ENCODE data around the gene WFS1. TPM values are rescaled to one million over a fixed set of nuclear protein-coding genes. Genes with fewer than 3 reads are reported as not detected.

The WFS1 gene
- polyA plus RNA-seq, 1 of the 3 experiments (the other 2 are of a cell fraction): 18.7 TPM

DNA sequence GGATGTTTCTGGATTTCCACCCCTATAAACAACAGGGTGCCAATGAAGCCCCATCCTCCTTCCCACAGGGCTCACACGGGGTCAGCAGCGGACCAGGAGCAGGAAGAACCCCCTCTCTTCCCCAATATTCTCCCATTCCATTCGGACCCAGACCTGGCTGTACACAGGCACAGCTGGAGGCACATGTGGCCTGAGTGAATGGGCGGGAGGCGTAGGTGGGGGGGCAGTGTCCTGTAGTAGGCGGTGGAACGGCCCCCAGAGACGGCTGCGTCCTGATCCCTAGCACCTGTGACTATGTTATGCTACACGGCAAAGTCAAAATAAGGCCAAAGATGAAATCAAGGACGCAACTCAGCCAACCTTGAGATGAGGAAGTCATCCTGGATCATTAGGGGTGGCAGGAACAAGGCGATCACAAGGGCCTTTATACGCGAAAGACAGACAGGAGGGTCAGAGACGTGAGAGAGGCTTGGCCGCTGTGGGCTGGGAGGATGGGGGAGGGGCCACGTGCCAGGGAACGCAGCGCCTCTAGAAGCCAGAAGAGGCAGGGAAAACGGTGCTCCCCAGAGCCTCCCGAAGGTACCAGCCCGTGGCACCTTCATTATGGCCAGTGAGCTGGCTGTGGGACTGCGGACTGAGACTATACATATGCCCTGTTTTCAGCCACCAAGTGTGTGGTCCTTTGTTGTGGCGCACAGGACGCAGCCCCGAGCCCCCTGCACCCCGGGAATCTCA, 75.6 kb downstream of the WFS1 start:
- DNase-seq: no peak
- Histone ChIP-seq H3K4me3 (ENCODE audit: low read depth in 2 of 2, low read length in 1 of 2) (no peak overlapping the region), H3K9me3 (no peaks in the 10 kb centered on the region), H4K20me1 (ENCODE audit: insufficient read depth) (no peaks in the 10 kb centered on the region), H3K9me2 (no peaks in the 10 kb centered on the region), H3K4me2 (no peak overlapping the region), H3K36me3 (replicated peaks in 1 of 2; ENCODE audit: control insufficient read depth in 1 of 2, insufficient read depth in 2 of 2, low read length in 1 of 2) (no peaks in the 10 kb centered on the region), H3K9ac (no peak overlapping the region), H3K27me3 (ENCODE audit: insufficient read depth) (no peaks in the 10 kb centered on the region), H2AFZ (ENCODE audit: low read depth) (no peak overlapping the region), H3K27ac (ENCODE audit: low read depth in 2 of 2, low read length in 1 of 2) (no peak overlapping the region), H3K79me2 (ENCODE audit: insufficient read depth) (no peaks in the 10 kb centered on the region), H3K4me1 (ENCODE audit: control insufficient read depth in 1 of 2, insufficient read depth in 2 of 2, low read depth in 1 of 2, low read length in 1 of 2) (no peaks in the 10 kb centered on the region; a peak in 1 of 4 replicates), H3F3A (replicated peaks; ENCODE audit: insufficient read depth) (no peaks in the 10 kb centered on the region)
- TF ChIP-seq, protein P1, sequence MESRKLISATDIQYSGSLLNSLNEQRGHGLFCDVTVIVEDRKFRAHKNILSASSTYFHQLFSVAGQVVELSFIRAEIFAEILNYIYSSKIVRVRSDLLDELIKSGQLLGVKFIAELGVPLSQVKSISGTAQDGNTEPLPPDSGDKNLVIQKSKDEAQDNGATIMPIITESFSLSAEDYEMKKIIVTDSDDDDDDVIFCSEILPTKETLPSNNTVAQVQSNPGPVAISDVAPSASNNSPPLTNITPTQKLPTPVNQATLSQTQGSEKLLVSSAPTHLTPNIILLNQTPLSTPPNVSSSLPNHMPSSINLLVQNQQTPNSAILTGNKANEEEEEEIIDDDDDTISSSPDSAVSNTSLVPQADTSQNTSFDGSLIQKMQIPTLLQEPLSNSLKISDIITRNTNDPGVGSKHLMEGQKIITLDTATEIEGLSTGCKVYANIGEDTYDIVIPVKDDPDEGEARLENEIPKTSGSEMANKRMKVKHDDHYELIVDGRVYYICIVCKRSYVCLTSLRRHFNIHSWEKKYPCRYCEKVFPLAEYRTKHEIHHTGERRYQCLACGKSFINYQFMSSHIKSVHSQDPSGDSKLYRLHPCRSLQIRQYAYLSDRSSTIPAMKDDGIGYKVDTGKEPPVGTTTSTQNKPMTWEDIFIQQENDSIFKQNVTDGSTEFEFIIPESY (IDR thresholded peaks at IDR 0.05; ENCODE audit: borderline replicate concordance, low read depth): no peak
- no peak for TF ChIP-seq SIN3A (IDR thresholded peaks at IDR 0.05; ENCODE audit: borderline replicate concordance, low read depth, low read length)
- TF ChIP-seq NFIC (IDR thresholded peaks at IDR 0.05; ENCODE audit: borderline replicate concordance): no peak
- no peak for TF ChIP-seq GABPA (IDR thresholded peaks at IDR 0.05; ENCODE audit: low read depth)
- TF ChIP-seq, protein P2, sequence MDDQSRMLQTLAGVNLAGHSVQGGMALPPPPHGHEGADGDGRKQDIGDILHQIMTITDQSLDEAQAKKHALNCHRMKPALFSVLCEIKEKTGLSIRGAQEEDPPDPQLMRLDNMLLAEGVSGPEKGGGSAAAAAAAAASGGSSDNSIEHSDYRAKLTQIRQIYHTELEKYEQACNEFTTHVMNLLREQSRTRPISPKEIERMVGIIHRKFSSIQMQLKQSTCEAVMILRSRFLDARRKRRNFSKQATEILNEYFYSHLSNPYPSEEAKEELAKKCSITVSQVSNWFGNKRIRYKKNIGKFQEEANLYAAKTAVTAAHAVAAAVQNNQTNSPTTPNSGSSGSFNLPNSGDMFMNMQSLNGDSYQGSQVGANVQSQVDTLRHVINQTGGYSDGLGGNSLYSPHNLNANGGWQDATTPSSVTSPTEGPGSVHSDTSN (IDR thresholded peaks at IDR 0.05): no peak
- TF ChIP-seq, protein P3, sequence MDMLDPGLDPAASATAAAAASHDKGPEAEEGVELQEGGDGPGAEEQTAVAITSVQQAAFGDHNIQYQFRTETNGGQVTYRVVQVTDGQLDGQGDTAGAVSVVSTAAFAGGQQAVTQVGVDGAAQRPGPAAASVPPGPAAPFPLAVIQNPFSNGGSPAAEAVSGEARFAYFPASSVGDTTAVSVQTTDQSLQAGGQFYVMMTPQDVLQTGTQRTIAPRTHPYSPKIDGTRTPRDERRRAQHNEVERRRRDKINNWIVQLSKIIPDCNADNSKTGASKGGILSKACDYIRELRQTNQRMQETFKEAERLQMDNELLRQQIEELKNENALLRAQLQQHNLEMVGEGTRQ (IDR thresholded peaks at IDR 0.05; ENCODE audit: borderline replicate concordance, low read depth, low read length): no peak
- no peak for TF ChIP-seq RFX5 (IDR thresholded peaks at IDR 0.05; ENCODE audit: low read length)
- TF ChIP-seq, protein P4, sequence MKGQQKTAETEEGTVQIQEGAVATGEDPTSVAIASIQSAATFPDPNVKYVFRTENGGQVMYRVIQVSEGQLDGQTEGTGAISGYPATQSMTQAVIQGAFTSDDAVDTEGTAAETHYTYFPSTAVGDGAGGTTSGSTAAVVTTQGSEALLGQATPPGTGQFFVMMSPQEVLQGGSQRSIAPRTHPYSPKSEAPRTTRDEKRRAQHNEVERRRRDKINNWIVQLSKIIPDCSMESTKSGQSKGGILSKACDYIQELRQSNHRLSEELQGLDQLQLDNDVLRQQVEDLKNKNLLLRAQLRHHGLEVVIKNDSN (IDR thresholded peaks at IDR 0.05; ENCODE audit: borderline replicate concordance, low read depth): no peak
- TF ChIP-seq RXRA (IDR thresholded peaks at IDR 0.05; ENCODE audit: borderline replicate concordance, low read depth): no peak
- no peak for TF ChIP-seq CHD2 (IDR thresholded peaks at IDR 0.05; ENCODE audit: low read length, partially characterized antibody)
- TF ChIP-seq, protein P5, sequence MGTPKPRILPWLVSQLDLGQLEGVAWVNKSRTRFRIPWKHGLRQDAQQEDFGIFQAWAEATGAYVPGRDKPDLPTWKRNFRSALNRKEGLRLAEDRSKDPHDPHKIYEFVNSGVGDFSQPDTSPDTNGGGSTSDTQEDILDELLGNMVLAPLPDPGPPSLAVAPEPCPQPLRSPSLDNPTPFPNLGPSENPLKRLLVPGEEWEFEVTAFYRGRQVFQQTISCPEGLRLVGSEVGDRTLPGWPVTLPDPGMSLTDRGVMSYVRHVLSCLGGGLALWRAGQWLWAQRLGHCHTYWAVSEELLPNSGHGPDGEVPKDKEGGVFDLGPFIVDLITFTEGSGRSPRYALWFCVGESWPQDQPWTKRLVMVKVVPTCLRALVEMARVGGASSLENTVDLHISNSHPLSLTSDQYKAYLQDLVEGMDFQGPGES (IDR thresholded peaks at IDR 0.05; ENCODE audit: low read depth, low read length): no peak
- TF ChIP-seq YY1 (IDR thresholded peaks at IDR 0.05; ENCODE audit: low read depth): no peak
- TF ChIP-seq, protein P6, sequence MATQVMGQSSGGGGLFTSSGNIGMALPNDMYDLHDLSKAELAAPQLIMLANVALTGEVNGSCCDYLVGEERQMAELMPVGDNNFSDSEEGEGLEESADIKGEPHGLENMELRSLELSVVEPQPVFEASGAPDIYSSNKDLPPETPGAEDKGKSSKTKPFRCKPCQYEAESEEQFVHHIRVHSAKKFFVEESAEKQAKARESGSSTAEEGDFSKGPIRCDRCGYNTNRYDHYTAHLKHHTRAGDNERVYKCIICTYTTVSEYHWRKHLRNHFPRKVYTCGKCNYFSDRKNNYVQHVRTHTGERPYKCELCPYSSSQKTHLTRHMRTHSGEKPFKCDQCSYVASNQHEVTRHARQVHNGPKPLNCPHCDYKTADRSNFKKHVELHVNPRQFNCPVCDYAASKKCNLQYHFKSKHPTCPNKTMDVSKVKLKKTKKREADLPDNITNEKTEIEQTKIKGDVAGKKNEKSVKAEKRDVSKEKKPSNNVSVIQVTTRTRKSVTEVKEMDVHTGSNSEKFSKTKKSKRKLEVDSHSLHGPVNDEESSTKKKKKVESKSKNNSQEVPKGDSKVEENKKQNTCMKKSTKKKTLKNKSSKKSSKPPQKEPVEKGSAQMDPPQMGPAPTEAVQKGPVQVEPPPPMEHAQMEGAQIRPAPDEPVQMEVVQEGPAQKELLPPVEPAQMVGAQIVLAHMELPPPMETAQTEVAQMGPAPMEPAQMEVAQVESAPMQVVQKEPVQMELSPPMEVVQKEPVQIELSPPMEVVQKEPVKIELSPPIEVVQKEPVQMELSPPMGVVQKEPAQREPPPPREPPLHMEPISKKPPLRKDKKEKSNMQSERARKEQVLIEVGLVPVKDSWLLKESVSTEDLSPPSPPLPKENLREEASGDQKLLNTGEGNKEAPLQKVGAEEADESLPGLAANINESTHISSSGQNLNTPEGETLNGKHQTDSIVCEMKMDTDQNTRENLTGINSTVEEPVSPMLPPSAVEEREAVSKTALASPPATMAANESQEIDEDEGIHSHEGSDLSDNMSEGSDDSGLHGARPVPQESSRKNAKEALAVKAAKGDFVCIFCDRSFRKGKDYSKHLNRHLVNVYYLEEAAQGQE (IDR thresholded peaks at IDR 0.05; ENCODE audit: low read depth, low read length): no peak
- TF ChIP-seq FOSL2 (IDR thresholded peaks at IDR 0.05; ENCODE audit: borderline replicate concordance, low read depth): no peak
- no peak for TF ChIP-seq SMC3 (IDR thresholded peaks at IDR 0.05; ENCODE audit: low read depth, low read length)
- no peak for TF ChIP-seq MXI1 (IDR thresholded peaks at IDR 0.05; ENCODE audit: low read depth, low read length)
- no peak for TF ChIP-seq EZH2phosphoT487 (IDR thresholded peaks at IDR 0.05; ENCODE audit: borderline replicate concordance, low read depth)
- TF ChIP-seq TEAD4 (IDR thresholded peaks at IDR 0.05; ENCODE audit: borderline replicate concordance, insufficient read depth): no peak
- no peak for TF ChIP-seq RCOR1 (IDR thresholded peaks at IDR 0.05; ENCODE audit: low read length)
- no peak for TF ChIP-seq NRF1 (IDR thresholded peaks at IDR 0.05; ENCODE audit: low read depth, low read length)
- 72% methylated on average over 23 of the region's 27 CpGs for WGBS (ENCODE audit: low lambda C conversion rate)
- ChIA-PET CTCF (interaction anchor here (1.0 to 12.4 kb wide), 2 partner anchors 16 kb away, joined by 3 to 123 read pairs; no protein-coding TSS in a partner anchor), POLR2A (no interaction called here)
